Ishikawa (cell line): Measurements from ENCODE around the gene ECM2.

ENCODE experiments used
- CEBPB ChIP-seq: IDR thresholded peaks from 2 replicates; pipeline ENCODE4 v1.6.1; 2012
- CREB1 ChIP-seq: IDR thresholded peaks from 2 replicates; pipeline ENCODE4 v1.6.1; 2012; ENCODE audit warnings: low read depth
- EGR1 ChIP-seq: IDR thresholded peaks from 2 replicates; pipeline ENCODE4 v1.6.1; 2012
- EP300 ChIP-seq: IDR thresholded peaks from 2 replicates; pipeline ENCODE4 v1.6.1; 2012; ENCODE audit warnings: borderline replicate concordance
- FOXM1 ChIP-seq: IDR thresholded peaks from 2 replicates; pipeline ENCODE4 v1.6.1; 2012; ENCODE audit warnings: low read depth, borderline replicate concordance
- NFIC ChIP-seq: IDR thresholded peaks from 2 replicates; pipeline ENCODE4 v1.6.1; 2012
- RAD21 ChIP-seq: IDR thresholded peaks from 2 replicates; pipeline ENCODE4 v1.6.1; 2012; ENCODE audit warnings: low read depth
- TAF1 ChIP-seq: IDR thresholded peaks from 2 replicates; pipeline ENCODE4 v1.6.1; 2012; ENCODE audit warnings: low read depth, mild to moderate bottlenecking
- TCF12 ChIP-seq: IDR thresholded peaks from 2 replicates; pipeline ENCODE4 v1.6.1; 2012; ENCODE audit warnings: low read depth
- TEAD4 ChIP-seq: IDR thresholded peaks from 2 replicates; pipeline ENCODE4 v1.6.1; 2012
- YY1 ChIP-seq: IDR thresholded peaks from 2 replicates; pipeline ENCODE4 v1.6.1; 2012; ENCODE audit warnings: low read depth
- ZBTB7A ChIP-seq: IDR thresholded peaks from 2 replicates; pipeline ENCODE4 v1.6.1; 2012; ENCODE audit warnings: low read depth
- TF ChIP-seq, protein P1 (sequence below): IDR thresholded peaks from 2 replicates; pipeline ENCODE4 v1.6.1; 2012
- TF ChIP-seq, protein P2 (sequence below): IDR thresholded peaks from 2 replicates; pipeline ENCODE4 v1.6.1; 2012; ENCODE audit warnings: low read depth, mild to moderate bottlenecking
- TF ChIP-seq, protein P3 (sequence below): IDR thresholded peaks from 2 replicates; pipeline ENCODE4 v1.6.1; 2012

Gene ECM2

DNA sequence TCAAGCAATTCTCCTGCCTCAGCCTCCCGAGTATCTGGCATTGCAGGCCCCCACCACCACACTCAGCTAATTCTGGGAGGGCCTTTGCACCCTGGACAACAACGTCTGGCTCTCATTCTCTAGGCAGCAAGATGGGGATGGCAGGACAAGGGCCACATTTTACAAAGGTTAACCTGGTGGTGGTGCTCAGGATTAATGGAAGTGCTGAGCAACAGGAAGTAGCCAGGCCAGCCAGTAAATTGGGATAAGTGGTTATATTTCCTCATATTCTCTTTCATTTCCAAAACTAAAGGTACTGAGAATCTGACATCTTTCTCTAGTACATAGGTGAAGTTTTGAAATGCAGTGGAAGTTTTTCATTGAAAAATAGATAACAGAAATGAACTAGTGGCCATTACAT lies 28.8 kb downstream of the ECM2 start:
- no peak for TF ChIP-seq CREB1
- TF ChIP-seq EP300 = no peak
- no peak for TF ChIP-seq NFIC
- TF ChIP-seq FOXM1 = no peak
- TF ChIP-seq TCF12 = no peak
- TF ChIP-seq TAF1 = no peak
- TF ChIP-seq RAD21 = no peak
- no peak for TF ChIP-seq YY1
- TF ChIP-seq ZBTB7A = no peak
- TF ChIP-seq, protein P1, sequence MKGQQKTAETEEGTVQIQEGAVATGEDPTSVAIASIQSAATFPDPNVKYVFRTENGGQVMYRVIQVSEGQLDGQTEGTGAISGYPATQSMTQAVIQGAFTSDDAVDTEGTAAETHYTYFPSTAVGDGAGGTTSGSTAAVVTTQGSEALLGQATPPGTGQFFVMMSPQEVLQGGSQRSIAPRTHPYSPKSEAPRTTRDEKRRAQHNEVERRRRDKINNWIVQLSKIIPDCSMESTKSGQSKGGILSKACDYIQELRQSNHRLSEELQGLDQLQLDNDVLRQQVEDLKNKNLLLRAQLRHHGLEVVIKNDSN = no peak
- no peak for TF ChIP-seq TEAD4
- TF ChIP-seq EGR1 = no peak
- TF ChIP-seq, protein P2, sequence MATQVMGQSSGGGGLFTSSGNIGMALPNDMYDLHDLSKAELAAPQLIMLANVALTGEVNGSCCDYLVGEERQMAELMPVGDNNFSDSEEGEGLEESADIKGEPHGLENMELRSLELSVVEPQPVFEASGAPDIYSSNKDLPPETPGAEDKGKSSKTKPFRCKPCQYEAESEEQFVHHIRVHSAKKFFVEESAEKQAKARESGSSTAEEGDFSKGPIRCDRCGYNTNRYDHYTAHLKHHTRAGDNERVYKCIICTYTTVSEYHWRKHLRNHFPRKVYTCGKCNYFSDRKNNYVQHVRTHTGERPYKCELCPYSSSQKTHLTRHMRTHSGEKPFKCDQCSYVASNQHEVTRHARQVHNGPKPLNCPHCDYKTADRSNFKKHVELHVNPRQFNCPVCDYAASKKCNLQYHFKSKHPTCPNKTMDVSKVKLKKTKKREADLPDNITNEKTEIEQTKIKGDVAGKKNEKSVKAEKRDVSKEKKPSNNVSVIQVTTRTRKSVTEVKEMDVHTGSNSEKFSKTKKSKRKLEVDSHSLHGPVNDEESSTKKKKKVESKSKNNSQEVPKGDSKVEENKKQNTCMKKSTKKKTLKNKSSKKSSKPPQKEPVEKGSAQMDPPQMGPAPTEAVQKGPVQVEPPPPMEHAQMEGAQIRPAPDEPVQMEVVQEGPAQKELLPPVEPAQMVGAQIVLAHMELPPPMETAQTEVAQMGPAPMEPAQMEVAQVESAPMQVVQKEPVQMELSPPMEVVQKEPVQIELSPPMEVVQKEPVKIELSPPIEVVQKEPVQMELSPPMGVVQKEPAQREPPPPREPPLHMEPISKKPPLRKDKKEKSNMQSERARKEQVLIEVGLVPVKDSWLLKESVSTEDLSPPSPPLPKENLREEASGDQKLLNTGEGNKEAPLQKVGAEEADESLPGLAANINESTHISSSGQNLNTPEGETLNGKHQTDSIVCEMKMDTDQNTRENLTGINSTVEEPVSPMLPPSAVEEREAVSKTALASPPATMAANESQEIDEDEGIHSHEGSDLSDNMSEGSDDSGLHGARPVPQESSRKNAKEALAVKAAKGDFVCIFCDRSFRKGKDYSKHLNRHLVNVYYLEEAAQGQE = no peak
- TF ChIP-seq CEBPB = no peak
- TF ChIP-seq, protein P3, sequence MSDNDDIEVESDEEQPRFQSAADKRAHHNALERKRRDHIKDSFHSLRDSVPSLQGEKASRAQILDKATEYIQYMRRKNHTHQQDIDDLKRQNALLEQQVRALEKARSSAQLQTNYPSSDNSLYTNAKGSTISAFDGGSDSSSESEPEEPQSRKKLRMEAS = no peak

DNA sequence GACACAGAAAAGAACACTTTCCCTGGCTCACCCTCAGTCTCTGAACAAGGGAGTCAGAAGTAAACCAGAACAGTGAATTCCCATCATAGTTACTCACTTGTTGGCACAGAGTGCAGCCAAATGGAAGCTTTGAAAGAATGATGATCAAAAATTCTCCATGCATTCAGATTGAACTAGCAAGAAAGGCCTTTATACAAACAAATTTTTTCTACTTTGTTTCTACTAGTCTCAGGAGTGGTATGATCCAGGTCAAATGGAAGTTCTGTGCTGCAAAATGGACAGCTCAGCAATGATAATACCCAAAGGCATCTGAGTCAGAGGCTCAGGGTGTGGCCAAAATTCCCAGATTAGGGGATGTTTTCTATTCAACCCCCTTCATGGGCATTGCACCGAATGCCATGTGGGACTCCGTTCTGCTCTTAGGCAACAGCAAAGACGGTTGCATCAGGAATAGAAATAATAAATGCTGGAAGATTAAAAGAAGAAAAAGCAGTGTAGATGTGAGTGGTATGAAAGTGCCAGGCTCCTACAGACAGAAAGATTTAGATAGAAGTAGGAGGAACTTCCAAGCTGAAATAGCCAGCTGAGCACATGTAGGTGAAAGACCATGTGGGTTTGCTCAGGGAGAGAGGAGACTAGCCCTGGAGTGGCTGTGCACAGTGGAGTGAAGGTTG lies 29.5 kb downstream of the ECM2 start:
- no peak for TF ChIP-seq ZBTB7A
- TF ChIP-seq, protein P1 = no peak
- TF ChIP-seq TEAD4 = no peak
- TF ChIP-seq, protein P2 = no peak
- no peak for TF ChIP-seq NFIC
- TF ChIP-seq, protein P3 = no peak
- TF ChIP-seq TCF12 = no peak
- no peak for TF ChIP-seq CREB1
- TF ChIP-seq TAF1 = no peak
- no peak for TF ChIP-seq FOXM1
- no peak for TF ChIP-seq EP300

DNA sequence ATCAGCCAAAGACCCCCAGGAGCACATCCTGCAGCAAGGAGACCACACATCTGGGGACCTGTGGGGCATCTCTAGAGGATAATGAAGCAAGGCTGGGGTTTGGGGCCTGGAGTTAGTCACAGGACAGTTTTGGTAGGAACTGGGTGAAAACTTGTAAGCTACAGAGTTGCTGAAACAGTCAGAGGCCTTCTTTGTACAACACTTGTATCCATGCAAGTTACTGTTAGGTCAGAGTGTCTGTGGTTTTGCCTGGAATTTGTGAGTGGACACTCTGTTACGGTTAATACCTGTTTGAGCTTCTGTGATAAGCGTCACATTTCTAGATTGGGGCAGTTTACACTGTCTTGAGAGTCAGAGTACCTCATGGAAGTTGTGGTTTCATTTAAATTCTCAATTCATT lies 30.9 kb downstream of the ECM2 start:
- TF ChIP-seq FOXM1 = no peak
- TF ChIP-seq, protein P2 = no peak
- TF ChIP-seq TCF12 = no peak
- TF ChIP-seq EGR1 = no peak

DNA sequence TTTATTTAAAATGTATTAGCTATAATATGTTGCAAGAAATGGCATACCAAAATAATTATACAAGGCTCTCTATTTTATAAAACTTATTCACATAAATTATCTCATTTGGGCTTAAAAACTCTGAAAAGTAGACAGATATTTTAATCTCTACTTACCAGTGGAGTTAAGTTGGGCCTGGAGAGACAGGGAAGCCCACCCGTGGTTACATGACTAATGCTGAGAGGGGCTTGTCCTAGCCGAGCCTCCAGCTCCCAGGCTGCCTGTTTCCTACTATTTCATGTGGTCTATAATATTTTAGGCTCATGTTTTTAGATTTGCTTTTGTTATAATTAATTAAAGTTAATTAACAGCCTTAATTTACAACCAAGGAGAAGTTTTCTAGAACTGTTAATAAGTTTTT lies 32.6 kb downstream of the ECM2 start:
- TF ChIP-seq EGR1 (no peak), TCF12 (no peak), TAF1 (no peak), ZBTB7A (no peak), RAD21 (no peak), EP300 (no peak), FOXM1 (no peak), YY1 (no peak), CREB1 (no peak), CEBPB (no peak), NFIC (no peak), TEAD4 (no peak)
- TF ChIP-seq, protein P3 = no peak
- TF ChIP-seq, protein P2 = no peak
